HepG2 (cell line): ENCODE data around the gene CA9. TPM values are rescaled to one million over a fixed set of nuclear protein-coding genes. Genes with fewer than 3 reads are reported as not detected.

Source experiments
- ATAC-seq: fragments of 200-7000 bp; cut with Tn5 transposase; 3 replicates; pipeline ENCODE4 v1.9.1; 2020; ENCODE audit warnings: mild to moderate bottlenecking, moderate library complexity
- BruUV-seq: library from RNA; stranded (reverse); fragments of 400-500 nt; replicated peaks from 2 replicates; lab custom pipeline; 2021; lab: Mats Ljungman, UMichigan
- CTCF ChIA-PET: fragments of 300-600 bp; formaldehyde crosslinking; extraction: SDS; loops from one replicate; lab custom pipeline; 2021; ENCODE audit warnings: low total read pairs, inconsistent platforms, low intra/inter-chr PET ratio; lab: Yijun Ruan, JAX
- POLR2A ChIA-PET: fragments of 350-600 bp; sonication (Branson Sonifier 250); formaldehyde crosslinking; loops from one replicate; lab custom pipeline; 2020; ENCODE audit warnings: antibody characterized with exemption, inconsistent platforms; lab: Yijun Ruan, JAX
- DNase-seq: peaks from one replicate; pipeline ENCODE4 v3.0.0-alpha.2; 2015; ENCODE audit warnings: low spot score
- FAIRE-seq: peaks from 3 replicates; lab custom pipeline; 2011; peaks lifted over from hg19 to GRCh38; lab: Jason Lieb, UNC
- H2AFZ ChIP-seq: one replicate; pipeline ENCODE4 v1.6.1; 2011; ENCODE audit warnings: low read length, inconsistent platforms
- H3K27ac ChIP-seq: fragments of 300-600 bp; 3 replicates; pipeline ENCODE4 v1.8.0; 2011; ENCODE audit warnings: mixed run types, mild to moderate bottlenecking, mixed read lengths, low read length, inconsistent platforms; ENCODE audit not compliant: insufficient read depth; ENCODE audit errors: extremely low read length
- H3K27me3 ChIP-seq, 2 experiments: fragments of 200-600 bp in 1 of 2; 2 replicates in 1 of 2; 3 replicates in 1 of 2; pipeline versions ENCODE4 v1.6.0 to v1.8.0; 2011; ENCODE audit warnings: low read length in 2 of 2, mild to moderate bottlenecking in 2 of 2, moderate library complexity in 2 of 2, inconsistent platforms in 1 of 2; ENCODE audit not compliant: insufficient read depth in 2 of 2, control insufficient read depth in 1 of 2
- H3K36me3 ChIP-seq, 2 experiments: fragments of 200-600 bp in 1 of 2; replicated peaks in 1 of 2; 2 replicates in 1 of 2; 3 replicates in 1 of 2; pipeline versions ENCODE4 v1.5.1 to v1.8.0; 2011; ENCODE audit warnings: low read length in 2 of 2, inconsistent platforms in 1 of 2; ENCODE audit not compliant: insufficient read depth in 2 of 2, control insufficient read depth in 1 of 2
- H3K4me1 ChIP-seq: 2 replicates; pipeline ENCODE4 v1.5.1; 2012; ENCODE audit warnings: low read length, inconsistent platforms; ENCODE audit not compliant: insufficient read depth
- H3K4me2 ChIP-seq: 2 replicates; pipeline ENCODE4 v1.6.0; 2011; ENCODE audit warnings: low read depth, low read length, inconsistent platforms
- H3K4me3 ChIP-seq, 3 experiments: fragments of 200-600 bp in 1 of 3; sonication (generic), shearing (Covaris generic) in 1 of 3; replicated peaks in 1 of 3; 2 replicates each; pipeline ENCODE4 v1.5.1; 2011 to 2016; ENCODE audit warnings: low read length in 3 of 3, inconsistent platforms in 2 of 3, low read depth in 2 of 3, mild to moderate bottlenecking in 2 of 3, control low read depth in 1 of 3, mixed read lengths in 1 of 3; ENCODE audit not compliant: insufficient read depth in 1 of 3
- H3K79me2 ChIP-seq: one replicate; pipeline ENCODE4 v1.6.1; 2011; ENCODE audit warnings: low read length, inconsistent platforms; ENCODE audit not compliant: insufficient read depth
- H3K9ac ChIP-seq: 2 replicates; pipeline ENCODE4 v1.6.0; 2011; ENCODE audit warnings: mild to moderate bottlenecking, low read depth, low read length, inconsistent platforms; ENCODE audit not compliant: insufficient read depth
- H3K9me3 ChIP-seq: 2 replicates; pipeline ENCODE4 v1.5.1; 2012; ENCODE audit warnings: mild to moderate bottlenecking, low read length
- H4K20me1 ChIP-seq: 2 replicates; pipeline ENCODE4 v1.6.0; 2011; ENCODE audit warnings: inconsistent platforms, mild to moderate bottlenecking, low read length, moderate library complexity; ENCODE audit not compliant: insufficient read depth
- ATF7 ChIP-seq, 2 experiments: fragments of 450-650 bp in 1 of 2; sonication (generic) in 1 of 2; formaldehyde crosslinking in 1 of 2; IDR thresholded peaks; 2 replicates each; pipeline versions ENCODE4 v1.4.0 to v1.6.1; 2016 to 2020; ENCODE audit warnings: antibody characterized with exemption in 1 of 2, mild to moderate bottlenecking in 1 of 2, missing genetic modification reagents in 1 of 2
- HOXD1 ChIP-seq: sonication (generic); formaldehyde crosslinking; IDR thresholded peaks from 2 replicates; pipeline ENCODE4 v1.5.0; 2020; ENCODE audit warnings: missing genetic modification reagents
- MBNL3 ChIP-seq: fragments of 250-450 bp; sonication (Bioruptor Pico); conservative IDR thresholded peaks from 2 replicates; pipeline ENCODE4 v1.8.0; 2022; ENCODE audit warnings: mild to moderate bottlenecking, inconsistent platforms
- MIER3 ChIP-seq: IDR thresholded peaks from 2 replicates; pipeline ENCODE4 v1.6.1; 2016; ENCODE audit warnings: missing compliant biosample characterization, borderline replicate concordance
- NFYC ChIP-seq: IDR thresholded peaks from 2 replicates; pipeline ENCODE4 v1.6.1; 2016; ENCODE audit warnings: missing genetic modification reagents, missing compliant biosample characterization
- RFXANK ChIP-seq: IDR thresholded peaks from 2 replicates; pipeline ENCODE4 v1.6.1; 2016
- SALL1 ChIP-seq: sonication (generic); formaldehyde crosslinking; IDR thresholded peaks from 2 replicates; pipeline ENCODE4 v1.8.0; 2022; ENCODE audit warnings: mild to moderate bottlenecking, missing genetic modification reagents
- TOE1 ChIP-seq: sonication (generic); formaldehyde crosslinking; IDR thresholded peaks from 2 replicates; pipeline ENCODE4 v1.4.0; 2020; ENCODE audit warnings: mild to moderate bottlenecking, missing genetic modification reagents
- U2AF2 ChIP-seq: fragments of 200-400 bp; formaldehyde crosslinking; IDR thresholded peaks from 2 replicates; pipeline ENCODE4 v1.6.1; 2017; ENCODE audit warnings: low read depth, mild to moderate bottlenecking, low read length
- XRCC5 ChIP-seq: fragments of 200-400 bp; formaldehyde crosslinking; optimal IDR thresholded peaks from 2 replicates; pipeline ENCODE3; 2017; ENCODE audit warnings: mild to moderate bottlenecking, low read length
- ZNF207 ChIP-seq: fragments of 450-650 bp; IDR thresholded peaks from 2 replicates; pipeline ENCODE4 v1.6.1; 2016; ENCODE audit warnings: antibody characterized with exemption, borderline replicate concordance
- ZNF430 ChIP-seq: sonication (generic); formaldehyde crosslinking; IDR thresholded peaks from 2 replicates; pipeline ENCODE4 v1.9.0; 2021; ENCODE audit warnings: mild to moderate bottlenecking, missing genetic modification reagents
- ZNF496 ChIP-seq: sonication (generic); formaldehyde crosslinking; IDR thresholded peaks from 2 replicates; pipeline ENCODE4 v1.8.1; 2023; ENCODE audit warnings: mild to moderate bottlenecking, moderate library complexity, missing genetic modification reagents; ENCODE audit not compliant: insufficient replicate concordance
- ZNF510 ChIP-seq: sonication (generic); formaldehyde crosslinking; IDR thresholded peaks from 2 replicates; pipeline ENCODE4 v1.4.0; 2020; ENCODE audit warnings: low read depth, mild to moderate bottlenecking, missing genetic modification reagents
- ZNF724P ChIP-seq: sonication (generic); formaldehyde crosslinking; IDR thresholded peaks from 2 replicates; pipeline ENCODE4 v1.8.0; 2022; ENCODE audit warnings: missing genetic modification reagents, borderline replicate concordance
- WGBS: methylation state at CpG from one replicate; pipeline ENCODE4 v1.1.6; 2017; ENCODE audit warnings: low lambda C conversion rate; 5-methylcytosine and 5-hydroxymethylcytosine counted together
- in situ Hi-C: cut with HindIII; loops from 2 replicates; pipeline ENCODE4 v1.10.0; 2017; ENCODE audit warnings: low pct_unique_long_range_greater_than_20kb; ENCODE audit not compliant: extremely low pct_ligation_motif_present
- intact Hi-C: fragments of 100-400 bp; cut with micrococcal nuclease; formaldehyde crosslinking; loops from one replicate; pipeline ENCODE4 v1.10.0; 2022; ENCODE audit not compliant: unreplicated experiment
- polyA plus RNA-seq, 8 experiments: library from polyadenylated mRNA; depleted of rRNA in 3 of 8; stranded (reverse) in 7 of 8; unstranded in 1 of 8; fragments of >200 nt; fragmentation: Illumina TruSeq in 4 of 8; extraction: Trizol in 4 of 8; gene quantifications; 2 replicates each; pipeline versions ENCODE4 v1.2.1 to v1.2.3, GENCODE V29; 2011 to 2016; ENCODE audit warnings: low read depth in 4 of 8, missing spikeins in 1 of 8, mixed read lengths in 1 of 8; ENCODE audit not compliant: insufficient read depth in 1 of 8
- total RNA-seq, 5 experiments: library from RNA; depleted of rRNA; stranded (reverse); fragments of >200 nt; fragmentation: Illumina TruSeq; extraction: Trizol; gene quantifications; 2 replicates each; pipeline ENCODE4 v1.2.3, GENCODE V29; 2016; ENCODE audit warnings: low read depth in 1 of 5
- TF ChIP-seq, protein P1 (sequence below): sonication (generic); formaldehyde crosslinking; IDR thresholded peaks from 2 replicates; pipeline ENCODE4 v1.4.0; 2020; ENCODE audit warnings: mild to moderate bottlenecking, missing genetic modification reagents
- TF ChIP-seq, protein P2 (sequence below): fragments of 450-650 bp; IDR thresholded peaks from 2 replicates; pipeline ENCODE4 v1.6.1; 2016
- TF ChIP-seq, protein P3 (sequence below): sonication (generic); formaldehyde crosslinking; IDR thresholded peaks from 2 replicates; pipeline ENCODE4 v1.8.1; 2023; ENCODE audit warnings: missing genetic modification reagents, mild to moderate bottlenecking, borderline replicate concordance
- TF ChIP-seq, protein P4 (sequence below): sonication (generic); formaldehyde crosslinking; conservative IDR thresholded peaks from 2 replicates; pipeline ENCODE4 v1.4.0; 2020; ENCODE audit warnings: missing genetic modification reagents

The CA9 gene
- total and polyA plus RNA-seq, 2 of the 13 experiments (the other 11 are each of a cell fraction or from before 2014, with no cell fraction given), result 0.13 to 152 TPM

DNA sequence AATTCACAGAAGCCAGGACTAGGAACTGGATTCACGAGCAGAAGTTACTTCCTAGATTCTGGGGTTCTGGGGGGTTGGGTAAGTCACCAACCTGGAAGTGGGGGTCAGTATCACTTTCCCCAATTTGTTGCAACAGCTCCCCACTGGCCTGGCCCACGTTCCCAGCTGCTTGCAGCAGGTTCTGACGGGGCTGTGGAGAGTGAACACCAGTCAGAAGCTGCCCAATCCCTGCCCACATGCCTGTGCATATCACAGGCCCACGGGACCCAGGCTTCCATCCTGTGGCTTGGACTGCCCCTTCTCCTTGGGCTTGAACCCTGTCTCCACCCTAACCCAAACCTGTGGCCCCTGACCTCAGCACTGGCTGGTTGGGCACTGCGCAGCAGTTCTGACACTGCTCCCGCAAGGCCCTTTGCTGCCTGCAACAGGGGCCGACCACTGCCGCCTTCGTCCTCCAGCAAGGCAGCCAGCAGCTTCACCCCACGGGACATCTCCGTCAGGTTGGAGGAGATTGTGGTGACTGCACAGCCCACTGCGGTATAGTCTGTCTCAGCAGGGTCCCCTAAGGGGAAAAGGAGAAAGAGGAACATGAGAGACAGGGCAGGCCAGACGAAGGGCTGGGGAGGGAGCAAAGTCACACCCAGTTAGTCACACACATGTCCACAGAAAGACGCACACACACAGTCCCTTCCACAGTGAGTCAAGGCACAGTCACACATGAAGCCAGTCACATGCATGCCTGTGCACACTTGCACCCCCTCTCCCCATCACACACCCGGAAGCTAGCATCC is 45.2 kb downstream of the CA9 start:
- in situ Hi-C loops, result no loop called here
- WGBS, result 95% methylated on average over 11 of the region's 15 CpGs
- no peak for FAIRE-seq

More for the DNA sequence above, 45.2 kb downstream of the CA9 start:
- intact Hi-C loops, result no loop called here
- ChIA-PET POLR2A (interaction anchor here (0.9 kb wide), 1 partner anchor 50 kb away, joined by 3 read pairs; no protein-coding TSS in a partner anchor), CTCF (no interaction called here)
- BruUV-seq, result no TSS peak
- Histone ChIP-seq H3K36me3 (peaks cover 68 to 95% of the 10 kb centered on the region in 2 experiments), H3K9ac (no peak overlapping the region), H3K79me2 (no peaks in the 10 kb centered on the region), H2AFZ (no peak overlapping the region), H4K20me1 (no peaks in the 10 kb centered on the region), H3K27me3 (no peaks in the 10 kb centered on the region), H3K4me1 (no peaks in the 10 kb centered on the region), H3K9me3 (no peaks in the 10 kb centered on the region), H3K4me2 (no peak overlapping the region), H3K4me3 (no peak overlapping the region), H3K27ac (no peak overlapping the region)
- DNase-seq, result no peak
- TF ChIP-seq ZNF496 (CRISPR knock-in tag), result no peak
- TF ChIP-seq HOXD1 (CRISPR knock-in tag), result no peak
- TF ChIP-seq ZNF430 (CRISPR knock-in tag), result no peak
- TF ChIP-seq ATF7 (IDR thresholded peaks at IDR 0.05), result no peak
- TF ChIP-seq ATF7 (CRISPR knock-in tag; IDR thresholded peaks at IDR 0.05), result no peak
- TF ChIP-seq MBNL3 (CRISPR knock-in tag), result no peak
- TF ChIP-seq MIER3 (CRISPR knock-in tag), result no peak
- TF ChIP-seq RFXANK (CRISPR knock-in tag), result no peak
- TF ChIP-seq, protein P1, sequence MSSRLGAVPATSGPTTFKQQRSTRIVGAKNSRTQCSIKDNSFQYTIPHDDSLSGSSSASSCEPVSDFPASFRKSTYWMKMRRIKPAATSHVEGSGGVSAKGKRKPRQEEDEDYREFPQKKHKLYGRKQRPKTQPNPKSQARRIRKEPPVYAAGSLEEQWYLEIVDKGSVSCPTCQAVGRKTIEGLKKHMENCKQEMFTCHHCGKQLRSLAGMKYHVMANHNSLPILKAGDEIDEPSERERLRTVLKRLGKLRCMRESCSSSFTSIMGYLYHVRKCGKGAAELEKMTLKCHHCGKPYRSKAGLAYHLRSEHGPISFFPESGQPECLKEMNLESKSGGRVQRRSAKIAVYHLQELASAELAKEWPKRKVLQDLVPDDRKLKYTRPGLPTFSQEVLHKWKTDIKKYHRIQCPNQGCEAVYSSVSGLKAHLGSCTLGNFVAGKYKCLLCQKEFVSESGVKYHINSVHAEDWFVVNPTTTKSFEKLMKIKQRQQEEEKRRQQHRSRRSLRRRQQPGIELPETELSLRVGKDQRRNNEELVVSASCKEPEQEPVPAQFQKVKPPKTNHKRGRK, result no peak
- TF ChIP-seq NFYC (CRISPR knock-in tag), result no peak
- no peak for TF ChIP-seq ZNF510
- no peak for TF ChIP-seq TOE1 (CRISPR knock-in tag)
- TF ChIP-seq XRCC5, result no peak
- no peak for TF ChIP-seq SALL1 (CRISPR knock-in tag)
- TF ChIP-seq ZNF724P (CRISPR knock-in tag), result no peak
- TF ChIP-seq U2AF2, result no peak
- no peak for TF ChIP-seq ZNF207
- TF ChIP-seq, protein P2, sequence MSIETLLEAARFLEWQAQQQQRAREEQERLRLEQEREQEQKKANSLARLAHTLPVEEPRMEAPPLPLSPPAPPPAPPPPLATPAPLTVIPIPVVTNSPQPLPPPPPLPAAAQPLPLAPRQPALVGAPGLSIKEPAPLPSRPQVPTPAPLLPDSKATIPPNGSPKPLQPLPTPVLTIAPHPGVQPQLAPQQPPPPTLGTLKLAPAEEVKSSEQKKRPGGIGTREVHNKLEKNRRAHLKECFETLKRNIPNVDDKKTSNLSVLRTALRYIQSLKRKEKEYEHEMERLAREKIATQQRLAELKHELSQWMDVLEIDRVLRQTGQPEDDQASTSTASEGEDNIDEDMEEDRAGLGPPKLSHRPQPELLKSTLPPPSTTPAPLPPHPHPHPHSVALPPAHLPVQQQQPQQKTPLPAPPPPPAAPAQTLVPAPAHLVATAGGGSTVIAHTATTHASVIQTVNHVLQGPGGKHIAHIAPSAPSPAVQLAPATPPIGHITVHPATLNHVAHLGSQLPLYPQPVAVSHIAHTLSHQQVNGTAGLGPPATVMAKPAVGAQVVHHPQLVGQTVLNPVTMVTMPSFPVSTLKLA, result no peak
- TF ChIP-seq, protein P3, sequence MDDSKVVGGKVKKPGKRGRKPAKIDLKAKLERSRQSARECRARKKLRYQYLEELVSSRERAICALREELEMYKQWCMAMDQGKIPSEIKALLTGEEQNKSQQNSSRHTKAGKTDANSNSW, result no peak
- TF ChIP-seq, protein P4, sequence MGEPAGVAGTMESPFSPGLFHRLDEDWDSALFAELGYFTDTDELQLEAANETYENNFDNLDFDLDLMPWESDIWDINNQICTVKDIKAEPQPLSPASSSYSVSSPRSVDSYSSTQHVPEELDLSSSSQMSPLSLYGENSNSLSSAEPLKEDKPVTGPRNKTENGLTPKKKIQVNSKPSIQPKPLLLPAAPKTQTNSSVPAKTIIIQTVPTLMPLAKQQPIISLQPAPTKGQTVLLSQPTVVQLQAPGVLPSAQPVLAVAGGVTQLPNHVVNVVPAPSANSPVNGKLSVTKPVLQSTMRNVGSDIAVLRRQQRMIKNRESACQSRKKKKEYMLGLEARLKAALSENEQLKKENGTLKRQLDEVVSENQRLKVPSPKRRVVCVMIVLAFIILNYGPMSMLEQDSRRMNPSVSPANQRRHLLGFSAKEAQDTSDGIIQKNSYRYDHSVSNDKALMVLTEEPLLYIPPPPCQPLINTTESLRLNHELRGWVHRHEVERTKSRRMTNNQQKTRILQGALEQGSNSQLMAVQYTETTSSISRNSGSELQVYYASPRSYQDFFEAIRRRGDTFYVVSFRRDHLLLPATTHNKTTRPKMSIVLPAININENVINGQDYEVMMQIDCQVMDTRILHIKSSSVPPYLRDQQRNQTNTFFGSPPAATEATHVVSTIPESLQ, result no peak
- TF ChIP-seq, all 625 proteins: peak for 0
- no peak for ATAC-seq
